WTC11 (cell line): ENCODE measurements around the gene VPS41.

Experiments
- IRF2 ChIP-seq: sonication (generic); formaldehyde crosslinking; IDR thresholded peaks from 2 replicates; pipeline ENCODE4 v1.8.0; 2022; ENCODE audit warnings: low read depth, missing genetic modification reagents, borderline replicate concordance
- NFYB ChIP-seq: sonication (generic); formaldehyde crosslinking; conservative IDR thresholded peaks from 2 replicates; pipeline ENCODE4 v1.8.0; 2022; ENCODE audit warnings: low read depth, missing genetic modification reagents
- NR2C2 ChIP-seq: sonication (generic); formaldehyde crosslinking; IDR thresholded peaks from 2 replicates; pipeline ENCODE4 v1.8.0; 2022; ENCODE audit warnings: mild to moderate bottlenecking, missing genetic modification reagents
- RELA ChIP-seq: sonication (generic); formaldehyde crosslinking; IDR thresholded peaks from 2 replicates; pipeline ENCODE4 v1.8.1; 2022; ENCODE audit warnings: missing genetic modification reagents, mild to moderate bottlenecking, borderline replicate concordance
- SP1 ChIP-seq: sonication (generic); formaldehyde crosslinking; conservative IDR thresholded peaks from 2 replicates; pipeline ENCODE4 v1.8.1; 2022; ENCODE audit warnings: missing genetic modification reagents
- TCF7 ChIP-seq: sonication (generic); formaldehyde crosslinking; IDR thresholded peaks from 2 replicates; pipeline ENCODE4 v1.8.0; 2022; ENCODE audit warnings: mild to moderate bottlenecking, low read depth, missing genetic modification reagents, moderate library complexity
- TF ChIP-seq, protein P1 (sequence below): fragments of 200-600 bp; IDR thresholded peaks from 2 replicates; pipeline ENCODE4 v1.8.0; 2022; ENCODE audit warnings: antibody characterized with exemption
- TF ChIP-seq, protein P2 (sequence below): sonication (generic); formaldehyde crosslinking; IDR thresholded peaks from 2 replicates; pipeline ENCODE4 v1.8.0; 2022; ENCODE audit warnings: mild to moderate bottlenecking, missing genetic modification reagents
- TF ChIP-seq, protein P3 (sequence below): sonication (generic); formaldehyde crosslinking; IDR thresholded peaks from 2 replicates; pipeline ENCODE4 v1.8.1; 2022; ENCODE audit warnings: missing genetic modification reagents, borderline replicate concordance

DNA sequence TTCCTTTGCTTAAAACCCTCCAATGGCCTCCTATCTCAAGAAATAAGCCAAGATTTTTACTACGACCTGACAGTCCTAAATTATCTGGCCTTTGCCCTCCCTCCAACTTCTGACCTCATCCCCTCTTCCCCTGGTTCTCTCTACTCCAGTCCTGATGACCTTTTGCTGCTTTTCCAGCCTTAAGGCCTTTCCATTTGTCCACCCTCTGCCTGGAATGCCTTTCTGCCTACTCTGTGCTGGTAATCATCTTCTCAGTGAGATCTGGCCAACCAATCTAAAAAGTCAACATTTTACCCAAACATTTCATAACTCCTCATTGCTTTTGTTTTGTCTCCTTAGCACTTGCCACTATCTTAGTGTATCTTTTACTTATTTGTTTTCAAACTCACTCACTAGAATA is 75.7 kb downstream of the VPS41 start:
- TF ChIP-seq, protein P1, sequence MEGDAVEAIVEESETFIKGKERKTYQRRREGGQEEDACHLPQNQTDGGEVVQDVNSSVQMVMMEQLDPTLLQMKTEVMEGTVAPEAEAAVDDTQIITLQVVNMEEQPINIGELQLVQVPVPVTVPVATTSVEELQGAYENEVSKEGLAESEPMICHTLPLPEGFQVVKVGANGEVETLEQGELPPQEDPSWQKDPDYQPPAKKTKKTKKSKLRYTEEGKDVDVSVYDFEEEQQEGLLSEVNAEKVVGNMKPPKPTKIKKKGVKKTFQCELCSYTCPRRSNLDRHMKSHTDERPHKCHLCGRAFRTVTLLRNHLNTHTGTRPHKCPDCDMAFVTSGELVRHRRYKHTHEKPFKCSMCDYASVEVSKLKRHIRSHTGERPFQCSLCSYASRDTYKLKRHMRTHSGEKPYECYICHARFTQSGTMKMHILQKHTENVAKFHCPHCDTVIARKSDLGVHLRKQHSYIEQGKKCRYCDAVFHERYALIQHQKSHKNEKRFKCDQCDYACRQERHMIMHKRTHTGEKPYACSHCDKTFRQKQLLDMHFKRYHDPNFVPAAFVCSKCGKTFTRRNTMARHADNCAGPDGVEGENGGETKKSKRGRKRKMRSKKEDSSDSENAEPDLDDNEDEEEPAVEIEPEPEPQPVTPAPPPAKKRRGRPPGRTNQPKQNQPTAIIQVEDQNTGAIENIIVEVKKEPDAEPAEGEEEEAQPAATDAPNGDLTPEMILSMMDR: no peak
- TF ChIP-seq RELA (CRISPR knock-in tag) (no peak), NR2C2 (CRISPR knock-in tag) (no peak), NFYB (CRISPR knock-in tag) (no peak), TCF7 (CRISPR knock-in tag) (no peak), IRF2 (no peak), SP1 (CRISPR knock-in tag) (no peak)
- TF ChIP-seq, protein P2, sequence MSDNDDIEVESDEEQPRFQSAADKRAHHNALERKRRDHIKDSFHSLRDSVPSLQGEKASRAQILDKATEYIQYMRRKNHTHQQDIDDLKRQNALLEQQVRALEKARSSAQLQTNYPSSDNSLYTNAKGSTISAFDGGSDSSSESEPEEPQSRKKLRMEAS (CRISPR knock-in tag): no peak
- TF ChIP-seq, protein P3, sequence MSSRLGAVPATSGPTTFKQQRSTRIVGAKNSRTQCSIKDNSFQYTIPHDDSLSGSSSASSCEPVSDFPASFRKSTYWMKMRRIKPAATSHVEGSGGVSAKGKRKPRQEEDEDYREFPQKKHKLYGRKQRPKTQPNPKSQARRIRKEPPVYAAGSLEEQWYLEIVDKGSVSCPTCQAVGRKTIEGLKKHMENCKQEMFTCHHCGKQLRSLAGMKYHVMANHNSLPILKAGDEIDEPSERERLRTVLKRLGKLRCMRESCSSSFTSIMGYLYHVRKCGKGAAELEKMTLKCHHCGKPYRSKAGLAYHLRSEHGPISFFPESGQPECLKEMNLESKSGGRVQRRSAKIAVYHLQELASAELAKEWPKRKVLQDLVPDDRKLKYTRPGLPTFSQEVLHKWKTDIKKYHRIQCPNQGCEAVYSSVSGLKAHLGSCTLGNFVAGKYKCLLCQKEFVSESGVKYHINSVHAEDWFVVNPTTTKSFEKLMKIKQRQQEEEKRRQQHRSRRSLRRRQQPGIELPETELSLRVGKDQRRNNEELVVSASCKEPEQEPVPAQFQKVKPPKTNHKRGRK: no peak
